MV-4-11 (cell line): Measurements from ENCODE around the gene AK8.
"Not testable (repeated sequence)": the region's sequence is repeated elsewhere in the genome, so short reads cannot be mapped to it uniquely, and the experiment has no call there.

Experiments
- DNase-seq: peaks from one replicate; lab custom pipeline; 2025; lab: John Stamatoyannopoulos, UW

The AK8 gene

DNA sequence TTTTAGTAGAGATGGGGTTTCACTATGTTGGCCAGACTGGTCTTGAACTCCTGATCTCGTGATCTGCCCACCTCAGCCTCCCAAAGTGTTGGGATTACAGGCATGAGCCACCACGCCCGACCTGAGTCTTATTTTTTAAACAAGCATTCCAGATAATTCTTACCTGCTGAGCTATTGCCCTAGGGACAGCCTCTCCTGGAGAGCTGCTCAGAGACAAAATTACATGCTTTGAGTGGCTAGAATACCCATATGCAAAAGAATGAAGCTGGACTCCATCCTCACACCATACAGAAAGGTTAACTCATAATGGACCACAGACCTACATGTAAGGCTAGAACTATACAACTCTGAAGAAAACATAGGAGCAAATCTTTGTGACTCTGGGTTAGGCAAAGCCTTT is 166.2 kb downstream of the AK8 start:
- DNase-seq = no peak

DNA sequence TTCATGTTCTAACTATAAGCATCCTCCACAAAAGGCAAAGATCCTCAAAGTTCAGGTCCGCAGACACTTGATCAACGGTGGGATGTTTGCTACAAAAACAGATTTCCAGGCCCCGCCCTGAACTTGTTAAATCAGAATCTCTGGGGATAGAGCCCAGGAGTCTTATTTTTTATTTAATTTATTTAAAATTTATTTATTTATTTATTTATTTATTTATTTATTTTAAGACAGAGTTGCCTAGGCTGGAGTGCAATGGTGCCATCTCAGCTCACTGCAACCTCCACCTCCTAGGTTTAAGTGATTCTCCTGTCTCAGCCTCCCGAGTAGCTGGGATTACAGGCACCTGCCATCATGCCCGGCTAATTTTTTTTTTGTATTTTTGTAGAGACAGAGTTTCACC is 166.9 kb downstream of the AK8 start:
- DNase-seq = not testable (repeated sequence)

DNA sequence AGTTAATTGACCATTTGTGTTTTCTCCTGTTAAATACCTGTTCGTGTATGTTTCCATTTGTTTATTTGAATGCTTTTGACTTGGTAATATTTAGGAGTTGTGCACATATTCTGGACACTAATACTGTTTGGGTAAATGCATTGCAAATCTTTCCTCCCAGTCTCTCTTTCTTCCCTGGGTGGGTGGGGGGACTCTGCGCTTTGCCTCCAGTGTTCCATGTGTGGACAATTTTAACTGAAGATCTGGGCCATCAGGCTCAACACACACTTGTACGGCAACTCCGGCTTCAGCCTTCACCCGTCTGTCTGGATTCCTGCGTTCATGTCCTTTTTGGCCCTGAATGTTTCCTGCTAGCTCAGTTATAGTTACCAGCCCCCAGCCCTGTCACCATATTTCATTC is 167.8 kb downstream of the AK8 start:
- DNase-seq = no peak

DNA sequence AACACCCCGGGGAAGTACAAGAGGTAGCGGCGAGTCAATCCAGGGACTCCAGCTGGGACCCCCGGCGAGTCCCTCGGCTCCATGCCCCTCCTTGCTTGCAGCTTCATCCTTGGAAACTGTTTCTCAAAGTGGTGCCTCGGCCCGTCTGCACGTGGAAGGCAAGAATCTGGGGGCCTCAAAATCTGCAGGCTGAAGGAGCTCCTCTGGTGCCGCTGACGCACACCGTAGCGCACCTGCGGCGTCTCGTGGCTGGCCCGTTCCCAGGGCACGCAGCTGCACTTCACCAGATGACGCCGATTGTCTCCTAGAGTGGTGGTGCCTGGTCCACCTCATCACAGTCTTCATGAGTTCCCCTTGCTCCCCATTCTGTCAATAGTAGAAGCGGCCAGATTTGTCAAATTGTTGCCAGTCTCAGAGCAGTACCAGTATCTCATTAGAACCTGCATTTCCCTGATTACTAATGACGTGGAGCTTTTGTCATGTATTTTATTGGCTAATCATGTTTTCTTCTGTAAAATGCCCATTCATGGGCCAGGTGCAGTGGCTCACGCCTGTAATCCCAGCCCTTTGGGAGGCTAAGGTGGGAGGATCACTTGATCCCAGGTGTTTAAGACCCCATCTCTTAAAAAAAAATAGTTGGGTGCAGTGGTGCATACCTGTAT is 169.2 kb downstream of the AK8 start:
- DNase-seq = no peak

DNA sequence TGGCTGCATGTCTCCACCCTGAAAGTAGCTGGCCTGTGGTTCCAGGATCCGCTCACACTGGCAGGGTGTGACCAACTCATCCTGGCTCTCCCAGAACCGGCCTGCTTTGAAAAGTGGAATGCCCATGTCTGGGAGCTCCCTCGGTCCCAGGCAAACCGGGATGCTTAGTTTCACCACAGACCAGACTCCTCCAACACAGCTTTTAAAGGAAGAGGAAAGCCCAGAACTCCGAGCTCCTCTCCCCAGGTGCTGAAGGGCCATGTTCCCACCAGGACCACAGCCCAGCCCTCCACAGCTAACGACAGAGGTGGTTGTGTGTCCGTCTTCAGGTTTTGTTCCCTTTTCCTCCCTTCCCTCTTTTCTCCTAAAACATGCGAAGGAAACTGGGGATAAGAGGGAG is 169.8 kb downstream of the AK8 start:
- DNase-seq = no peak

DNA sequence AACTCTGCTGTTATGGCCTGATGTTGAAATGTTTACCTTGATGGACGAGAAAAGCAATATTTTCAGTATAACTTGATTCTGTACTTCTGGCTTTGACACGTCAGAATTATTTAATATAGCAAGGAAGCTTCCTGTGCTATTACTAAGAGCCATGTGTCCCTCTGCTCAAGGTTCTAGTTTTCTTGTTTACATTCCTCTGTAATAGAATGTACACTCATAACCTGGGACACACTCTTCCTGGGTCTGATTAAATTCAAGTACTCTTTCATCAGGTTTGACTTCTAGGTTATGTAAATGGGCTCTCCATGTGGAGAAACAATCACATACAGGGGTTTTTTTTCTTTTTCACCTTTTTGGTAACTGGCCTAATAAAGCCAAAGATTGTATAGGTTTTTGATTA is 174.7 kb downstream of the AK8 start:
- DNase-seq = no peak

DNA sequence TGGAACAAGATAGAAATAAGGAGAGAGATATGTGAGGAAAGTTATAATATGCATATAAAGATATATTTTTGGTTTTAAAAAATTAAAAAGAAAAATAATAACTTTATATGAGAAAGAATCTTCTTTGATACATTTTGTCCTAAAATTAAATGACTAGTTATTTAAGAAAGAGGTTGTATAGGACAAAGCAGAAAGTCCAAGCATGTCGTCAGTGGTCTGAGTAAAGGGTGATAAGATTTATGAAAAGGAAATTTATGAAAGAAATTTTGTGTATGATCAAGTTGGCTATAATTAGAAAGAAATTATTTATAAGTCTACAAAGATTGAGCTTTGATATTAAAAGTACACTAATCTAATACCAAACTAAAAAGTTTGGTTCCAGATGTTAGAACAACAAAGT is 175.8 kb downstream of the AK8 start:
- no peak for DNase-seq

DNA sequence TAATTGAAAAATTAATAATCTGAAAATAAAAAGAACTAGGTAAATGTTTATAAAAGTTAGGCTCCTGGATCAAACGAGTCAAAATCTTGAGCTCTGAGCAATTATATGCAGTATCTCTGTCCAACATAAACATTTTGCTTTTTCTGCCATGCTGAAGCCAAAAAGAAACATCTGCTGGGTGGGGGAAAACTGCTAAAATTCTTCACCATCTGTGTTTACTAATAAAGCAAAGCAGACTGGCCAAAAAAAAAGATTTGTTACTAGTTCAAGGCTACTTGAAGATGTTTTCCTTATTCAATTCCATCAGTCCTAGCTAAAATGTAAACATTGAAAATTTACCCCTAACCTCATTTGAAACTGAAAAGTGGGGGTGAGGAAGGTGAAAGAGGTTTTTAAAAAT is 178.1 kb downstream of the AK8 start:
- DNase-seq = no peak

DNA sequence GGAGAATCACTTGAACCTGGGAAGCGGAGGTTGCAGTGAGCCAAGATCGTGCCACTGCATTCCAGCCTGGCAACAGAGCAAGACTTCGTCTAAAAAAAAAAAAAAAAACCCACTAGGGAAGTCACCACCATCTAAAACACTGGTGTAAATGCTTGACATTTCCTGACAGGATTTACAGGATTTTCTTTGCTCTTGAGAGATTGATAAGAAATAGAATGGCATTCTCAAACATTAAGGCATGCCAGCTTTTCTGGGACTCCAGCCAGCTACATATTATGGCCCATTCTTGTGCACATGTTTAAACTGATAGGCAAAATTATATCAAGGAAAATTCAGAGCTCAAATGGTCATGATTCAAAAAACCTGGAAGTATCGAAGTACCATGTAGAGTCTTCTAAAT is 179.1 kb downstream of the AK8 start:
- no peak for DNase-seq

DNA sequence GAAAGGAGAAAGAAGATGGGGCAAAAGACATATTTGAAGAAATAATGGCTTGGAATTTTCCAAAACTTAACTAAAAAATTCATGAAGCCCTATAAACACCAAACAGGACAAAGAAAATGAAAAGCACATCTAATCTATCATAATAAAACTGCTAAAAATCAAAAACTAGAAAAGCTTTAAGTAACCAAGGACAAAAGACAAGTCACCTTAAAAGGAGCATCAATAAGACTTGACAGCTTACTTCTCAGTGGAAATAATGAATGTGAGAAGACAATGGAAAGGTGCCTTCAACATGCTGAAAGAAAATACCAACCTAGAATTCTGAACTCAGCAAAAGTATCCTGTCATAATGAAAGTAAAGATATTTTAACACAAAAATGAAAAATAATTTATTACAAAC is 180.9 kb downstream of the AK8 start:
- DNase-seq = no peak

DNA sequence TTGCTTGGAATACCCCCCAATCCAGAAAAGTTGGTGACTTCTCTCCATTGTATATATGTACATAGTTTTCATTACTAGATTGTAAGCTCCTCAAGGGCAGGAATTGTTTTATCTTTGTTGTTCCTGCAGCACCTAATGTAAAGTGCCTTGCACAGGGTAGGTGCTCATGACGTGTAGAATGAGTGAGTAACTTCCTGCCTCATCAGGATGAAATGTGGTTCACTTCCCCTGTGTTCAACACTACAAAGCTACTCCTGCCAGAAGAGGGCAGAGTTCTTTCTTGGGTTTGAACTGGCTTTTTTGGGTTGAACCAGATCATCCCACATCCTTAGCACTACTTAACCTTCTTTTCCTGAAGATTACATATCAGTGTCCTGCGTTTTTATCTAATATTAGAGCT is 183.9 kb downstream of the AK8 start:
- DNase-seq = peak; percentile 49

DNA sequence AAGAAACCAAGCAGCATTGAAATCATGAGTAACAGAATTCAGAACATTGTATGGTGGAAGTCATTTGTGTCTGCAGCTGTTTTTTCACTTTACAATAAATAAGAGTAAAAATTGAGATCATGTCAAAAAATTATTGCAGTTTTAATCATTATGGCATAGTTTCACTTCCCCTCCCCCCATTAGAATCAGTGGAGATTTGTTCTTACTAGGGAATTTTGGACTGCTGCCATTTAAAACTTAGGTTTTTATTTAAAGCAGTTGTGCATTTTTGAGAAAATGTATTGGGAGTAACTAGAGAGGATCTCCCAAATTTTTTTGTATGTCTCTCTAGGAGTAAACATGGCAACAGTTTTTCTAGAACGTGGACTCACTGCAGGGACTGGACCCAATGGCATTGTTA is 187.4 kb downstream of the AK8 start:
- DNase-seq = no peak

DNA sequence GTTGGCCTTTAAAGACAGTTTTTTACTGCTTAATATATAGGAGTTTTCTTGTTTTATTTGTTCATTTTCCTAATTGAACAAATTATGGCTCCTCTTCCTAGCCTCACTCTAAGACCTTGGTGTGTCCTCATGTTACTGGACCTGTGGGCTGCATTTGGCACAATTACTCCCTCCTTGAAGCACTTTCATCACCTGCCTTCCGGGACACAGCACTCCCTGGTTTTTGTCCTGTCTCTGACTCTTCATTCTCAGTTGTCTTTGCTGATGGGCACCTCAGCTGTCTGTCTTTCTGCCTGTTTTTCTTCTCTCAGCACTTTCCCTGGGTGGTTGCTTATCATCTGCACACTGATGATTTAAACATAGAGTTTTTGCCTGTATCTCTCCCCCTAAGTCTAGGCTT is 194.2 kb downstream of the AK8 start:
- DNase-seq = no peak

DNA sequence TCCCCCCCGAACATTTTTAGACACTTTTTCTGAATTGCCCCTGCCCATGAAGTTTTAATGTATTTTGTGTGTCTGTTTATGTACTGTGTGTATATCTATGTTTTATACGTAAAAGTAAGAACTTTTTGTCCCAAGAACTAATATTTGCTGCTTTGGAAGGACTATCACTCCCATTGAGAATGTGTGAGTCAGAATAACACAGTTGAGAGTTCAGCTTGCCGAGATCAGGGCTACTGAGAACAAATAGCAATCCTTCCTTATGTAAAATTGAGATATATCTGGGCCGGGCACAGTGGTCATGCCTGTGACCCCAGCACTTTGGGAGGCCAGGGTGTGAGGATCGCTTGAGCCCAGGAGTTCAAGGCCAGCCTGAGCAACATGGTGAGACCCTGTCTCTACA is 196.5 kb downstream of the AK8 start:
- no peak for DNase-seq

DNA sequence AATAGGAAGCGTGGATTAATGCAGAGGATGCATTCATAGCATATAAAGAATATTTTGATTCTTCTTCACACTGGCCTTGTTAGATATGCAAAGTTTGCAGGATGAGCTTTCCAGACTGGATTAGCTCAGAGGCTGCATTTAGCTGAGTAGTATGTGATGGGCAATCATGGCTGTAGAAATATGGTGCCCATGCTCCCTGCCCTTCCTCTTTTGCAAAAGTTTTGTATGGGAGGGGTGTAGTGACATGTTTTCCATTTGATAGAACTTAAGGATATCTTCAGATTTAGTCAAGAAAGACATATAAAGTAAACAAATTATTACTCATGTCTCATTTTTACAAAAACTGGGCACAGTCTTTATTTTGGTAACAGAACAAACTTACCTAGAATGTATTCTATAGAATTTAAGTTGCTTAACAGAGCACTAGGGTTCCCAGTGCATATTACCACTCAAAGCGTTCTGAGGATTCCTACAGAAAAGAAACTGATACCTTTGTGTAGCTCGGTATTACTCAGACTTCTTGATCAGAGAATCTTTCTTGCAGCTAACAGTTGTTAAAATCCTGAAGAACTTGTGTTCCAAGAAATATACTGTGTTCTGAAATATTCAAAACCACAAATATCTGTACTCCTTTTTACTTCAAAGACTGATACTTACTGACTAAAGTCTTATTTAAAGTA is 198.0 kb downstream of the AK8 start:
- no peak for DNase-seq

DNA sequence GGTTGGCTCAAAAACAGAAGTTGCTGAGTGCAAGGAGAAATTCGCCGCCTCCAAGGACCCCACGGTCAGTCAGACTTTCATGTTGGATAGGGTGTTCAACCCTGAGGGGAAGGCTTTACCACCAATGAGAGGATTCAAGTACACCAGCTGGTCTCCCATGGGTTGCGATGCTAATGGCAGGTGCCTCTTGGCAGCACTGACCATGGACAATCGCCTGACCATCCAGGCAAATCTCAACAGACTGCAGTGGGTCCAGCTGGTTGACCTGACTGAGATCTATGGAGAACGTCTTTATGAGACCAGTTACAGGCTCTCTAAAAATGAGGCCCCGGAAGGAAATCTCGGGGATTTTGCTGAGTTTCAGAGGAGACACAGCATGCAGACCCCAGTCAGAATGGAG is 200.1 kb downstream of the AK8 start:
- DNase-seq = no peak
